ENCODE results near the gene DAPK2. TPM values are rescaled to one million over a fixed set of nuclear protein-coding genes. Genes with fewer than 3 reads are reported as not detected.

Gene DAPK2
- total and polyA plus RNA-seq, 2 of the 13 experiments (the other 11 are each of a cell fraction or from before 2014, with no cell fraction given), result 0.33 to 0.63 TPM

- TF ChIP-seq HNF1B (CRISPR knock-in tag; IDR thresholded peaks at IDR 0.05) (peak; percentile 72), TFE3 (CRISPR knock-in tag; IDR thresholded peaks at IDR 0.05) (peak; percentile 86), EHMT2 (IDR thresholded peaks at IDR 0.05; ENCODE audit: borderline replicate concordance, low read depth, low read length) (no peak), ARNTL (CRISPR knock-in tag; IDR thresholded peaks at IDR 0.05) (0 out of 2 replicates have a peak, but pooled peaks have one; percentile 10), THRA (CRISPR knock-in tag; IDR thresholded peaks at IDR 0.05; ENCODE audit: borderline replicate concordance) (peak; percentile 78; the same call in 1 of the 2 replicates), ARID2 (CRISPR knock-in tag; IDR thresholded peaks at IDR 0.05; ENCODE audit: borderline replicate concordance) (no peak), NCOA2 (CRISPR knock-in tag; IDR thresholded peaks at IDR 0.05) (peak; percentile 70; the same call in 1 of the 2 replicates), IRX3 (CRISPR knock-in tag; IDR thresholded peaks at IDR 0.05; ENCODE audit: borderline replicate concordance, low read depth) (no peak), TBX2 (CRISPR knock-in tag; IDR thresholded peaks at IDR 0.05; ENCODE audit: borderline replicate concordance) (0 out of 2 replicates have a peak, but pooled peaks have one; percentile 38), GATAD1 (CRISPR knock-in tag; IDR thresholded peaks at IDR 0.05) (peak; percentile 37; the same call in 1 of the 2 replicates), ZNF501 (CRISPR knock-in tag; IDR thresholded peaks at IDR 0.05) (peak; percentile 62; the same call in 1 of the 2 replicates), ARHGAP35 (CRISPR knock-in tag; IDR thresholded peaks at IDR 0.05; ENCODE audit: borderline replicate concordance) (no peak), ZNF776 (CRISPR knock-in tag; IDR thresholded peaks at IDR 0.05) (no peak), ZNF335 (CRISPR knock-in tag; IDR thresholded peaks at IDR 0.05) (peak; percentile 34; the same call in 1 of the 2 replicates), NCOA1 (CRISPR knock-in tag; IDR thresholded peaks at IDR 0.05) (no peak), FOXK1 (CRISPR knock-in tag; IDR thresholded peaks at IDR 0.05; ENCODE audit: borderline replicate concordance, low read depth) (0 out of 2 replicates have a peak, but pooled peaks have one; percentile 50), NFE2L2 (IDR thresholded peaks at IDR 0.05; ENCODE audit: low read length) (no peak)
- TF ChIP-seq, protein P1, sequence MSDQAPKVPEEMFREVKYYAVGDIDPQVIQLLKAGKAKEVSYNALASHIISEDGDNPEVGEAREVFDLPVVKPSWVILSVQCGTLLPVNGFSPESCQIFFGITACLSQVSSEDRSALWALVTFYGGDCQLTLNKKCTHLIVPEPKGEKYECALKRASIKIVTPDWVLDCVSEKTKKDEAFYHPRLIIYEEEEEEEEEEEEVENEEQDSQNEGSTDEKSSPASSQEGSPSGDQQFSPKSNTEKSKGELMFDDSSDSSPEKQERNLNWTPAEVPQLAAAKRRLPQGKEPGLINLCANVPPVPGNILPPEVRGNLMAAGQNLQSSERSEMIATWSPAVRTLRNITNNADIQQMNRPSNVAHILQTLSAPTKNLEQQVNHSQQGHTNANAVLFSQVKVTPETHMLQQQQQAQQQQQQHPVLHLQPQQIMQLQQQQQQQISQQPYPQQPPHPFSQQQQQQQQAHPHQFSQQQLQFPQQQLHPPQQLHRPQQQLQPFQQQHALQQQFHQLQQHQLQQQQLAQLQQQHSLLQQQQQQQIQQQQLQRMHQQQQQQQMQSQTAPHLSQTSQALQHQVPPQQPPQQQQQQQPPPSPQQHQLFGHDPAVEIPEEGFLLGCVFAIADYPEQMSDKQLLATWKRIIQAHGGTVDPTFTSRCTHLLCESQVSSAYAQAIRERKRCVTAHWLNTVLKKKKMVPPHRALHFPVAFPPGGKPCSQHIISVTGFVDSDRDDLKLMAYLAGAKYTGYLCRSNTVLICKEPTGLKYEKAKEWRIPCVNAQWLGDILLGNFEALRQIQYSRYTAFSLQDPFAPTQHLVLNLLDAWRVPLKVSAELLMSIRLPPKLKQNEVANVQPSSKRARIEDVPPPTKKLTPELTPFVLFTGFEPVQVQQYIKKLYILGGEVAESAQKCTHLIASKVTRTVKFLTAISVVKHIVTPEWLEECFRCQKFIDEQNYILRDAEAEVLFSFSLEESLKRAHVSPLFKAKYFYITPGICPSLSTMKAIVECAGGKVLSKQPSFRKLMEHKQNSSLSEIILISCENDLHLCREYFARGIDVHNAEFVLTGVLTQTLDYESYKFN (CRISPR knock-in tag; conservative IDR thresholded peaks at IDR 0.05), result peak; percentile 87
- TF ChIP-seq, protein P2, sequence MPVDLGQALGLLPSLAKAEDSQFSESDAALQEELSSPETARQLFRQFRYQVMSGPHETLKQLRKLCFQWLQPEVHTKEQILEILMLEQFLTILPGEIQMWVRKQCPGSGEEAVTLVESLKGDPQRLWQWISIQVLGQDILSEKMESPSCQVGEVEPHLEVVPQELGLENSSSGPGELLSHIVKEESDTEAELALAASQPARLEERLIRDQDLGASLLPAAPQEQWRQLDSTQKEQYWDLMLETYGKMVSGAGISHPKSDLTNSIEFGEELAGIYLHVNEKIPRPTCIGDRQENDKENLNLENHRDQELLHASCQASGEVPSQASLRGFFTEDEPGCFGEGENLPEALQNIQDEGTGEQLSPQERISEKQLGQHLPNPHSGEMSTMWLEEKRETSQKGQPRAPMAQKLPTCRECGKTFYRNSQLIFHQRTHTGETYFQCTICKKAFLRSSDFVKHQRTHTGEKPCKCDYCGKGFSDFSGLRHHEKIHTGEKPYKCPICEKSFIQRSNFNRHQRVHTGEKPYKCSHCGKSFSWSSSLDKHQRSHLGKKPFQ (CRISPR knock-in tag; IDR thresholded peaks at IDR 0.05; ENCODE audit: insufficient replicate concordance), result no peak
Observed at GRCh38 chr15:63928185-63928842, 118.0 kb downstream of the DAPK2 start (continued).

Measured in HepG2 (cell line).